ENCODE measurements around the gene COX19.

DNA sequence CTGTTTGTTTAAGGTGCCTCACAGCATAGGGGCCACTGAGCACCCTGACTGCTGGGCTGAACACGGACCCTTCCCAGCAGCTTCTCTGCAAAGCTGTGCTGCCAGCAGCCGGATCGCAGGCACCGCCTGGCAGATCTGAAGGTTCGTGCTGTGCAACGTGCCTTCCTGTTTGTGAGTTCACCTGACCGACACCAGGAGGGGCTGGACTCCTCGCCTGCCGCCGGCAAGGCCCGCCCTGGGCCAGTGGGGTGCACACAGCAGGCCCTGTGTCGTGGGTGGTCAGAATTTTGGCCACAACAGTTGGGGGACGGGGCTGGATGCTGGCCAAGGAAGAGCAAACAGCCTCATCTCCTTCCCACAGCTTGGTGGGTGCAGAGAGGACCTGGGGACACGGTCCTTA lies 20.2 kb upstream of the COX19 start:
- TF ChIP-seq PRMT3 (CRISPR knock-in tag; IDR thresholded peaks at IDR 0.05; ENCODE audit: borderline replicate concordance, low read depth) (no peak), POLR2AphosphoS5 (IDR thresholded peaks at IDR 0.05; ENCODE audit: low read depth, low read length) (no peak), ZSCAN30 (CRISPR knock-in tag; IDR thresholded peaks at IDR 0.05) (no peak)
- TF ChIP-seq, protein P1, sequence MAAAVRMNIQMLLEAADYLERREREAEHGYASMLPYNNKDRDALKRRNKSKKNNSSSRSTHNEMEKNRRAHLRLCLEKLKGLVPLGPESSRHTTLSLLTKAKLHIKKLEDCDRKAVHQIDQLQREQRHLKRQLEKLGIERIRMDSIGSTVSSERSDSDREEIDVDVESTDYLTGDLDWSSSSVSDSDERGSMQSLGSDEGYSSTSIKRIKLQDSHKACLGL (CRISPR knock-in tag; IDR thresholded peaks at IDR 0.05) = no peak
- TF ChIP-seq, protein P2, sequence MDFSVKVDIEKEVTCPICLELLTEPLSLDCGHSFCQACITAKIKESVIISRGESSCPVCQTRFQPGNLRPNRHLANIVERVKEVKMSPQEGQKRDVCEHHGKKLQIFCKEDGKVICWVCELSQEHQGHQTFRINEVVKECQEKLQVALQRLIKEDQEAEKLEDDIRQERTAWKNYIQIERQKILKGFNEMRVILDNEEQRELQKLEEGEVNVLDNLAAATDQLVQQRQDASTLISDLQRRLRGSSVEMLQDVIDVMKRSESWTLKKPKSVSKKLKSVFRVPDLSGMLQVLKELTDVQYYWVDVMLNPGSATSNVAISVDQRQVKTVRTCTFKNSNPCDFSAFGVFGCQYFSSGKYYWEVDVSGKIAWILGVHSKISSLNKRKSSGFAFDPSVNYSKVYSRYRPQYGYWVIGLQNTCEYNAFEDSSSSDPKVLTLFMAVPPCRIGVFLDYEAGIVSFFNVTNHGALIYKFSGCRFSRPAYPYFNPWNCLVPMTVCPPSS (IDR thresholded peaks at IDR 0.05) = no peak
